Ecto neural progenitor cell (in vitro differentiated cells): ENCODE results near the gene LPXN.

Experiments
- DNase-seq: peaks from one replicate; pipeline ENCODE4 v3.0.0-alpha.2; 2018; ENCODE audit warnings: low spot score

The LPXN gene

GRCh38 chr11:58575377-58576020, at the start of gene LPXN:
Gene LPXN (minus strand): TSS chr11:58575856. CDS start chr11:58575772, 84 bp downstream.
- no peak for DNase-seq

GRCh38 chr11:58625086-58625485, 49.4 kb upstream of the LPXN start:
- no peak for DNase-seq

GRCh38 chr11:58622344-58622743, 46.7 kb upstream of the LPXN start, which contains the start of gene CNTF:
Gene CNTF (plus strand): TSS chr11:58622665. CDS start chr11:58622753, 88 bp downstream.
- no peak for DNase-seq

- DNase-seq: no peak
Measured at GRCh38 chr11:58621586-58622262, 46.1 kb upstream of the LPXN start.

- no peak for DNase-seq
Measured at GRCh38 chr11:58617976-58618557, 42.4 kb upstream of the LPXN start.

GRCh38 chr11:58616594-58616993, 40.9 kb upstream of the LPXN start:
- DNase-seq: no peak

GRCh38 chr11:58615559-58615958, 39.9 kb upstream of the LPXN start:
- DNase-seq: no peak

GRCh38 chr11:58613228-58613627, 37.6 kb upstream of the LPXN start:
- DNase-seq: no peak

GRCh38 chr11:58609723-58610122, 34.1 kb upstream of the LPXN start:
- DNase-seq: no peak

GRCh38 chr11:58608331-58608730, 32.7 kb upstream of the LPXN start:
- DNase-seq: no peak

- DNase-seq: no peak
Measured at GRCh38 chr11:58606930-58607714, 31.5 kb upstream of the LPXN start.

GRCh38 chr11:58600510-58600909, 24.9 kb upstream of the LPXN start:
- no peak for DNase-seq

- no peak for DNase-seq
Measured at GRCh38 chr11:58597486-58598144, 22.0 kb upstream of the LPXN start.

GRCh38 chr11:58596621-58597020, 21.0 kb upstream of the LPXN start:
- no peak for DNase-seq

GRCh38 chr11:58594826-58595225, 19.2 kb upstream of the LPXN start:
- no peak for DNase-seq

- DNase-seq: no peak
Measured at GRCh38 chr11:58592760-58593472, 17.3 kb upstream of the LPXN start.

GRCh38 chr11:58591659-58592058, 16.0 kb upstream of the LPXN start:
- no peak for DNase-seq

GRCh38 chr11:58586998-58587397, 11.3 kb upstream of the LPXN start:
- DNase-seq: no peak

GRCh38 chr11:58582437-58582836, 6.8 kb upstream of the LPXN start:
- no peak for DNase-seq

- no peak for DNase-seq
Measured at GRCh38 chr11:58580311-58580710, 4.7 kb upstream of the LPXN start.
